T-helper 1 cell treated with Interleukin-12 subunit alpha and Interleukin-12 subunit beta and Interleukin-4 antibody, amounts not matched to agents 30 ng/mL and 1 ng/mL, for 36 hours (primary cell): ENCODE results near the gene TBL1X. TPM values are rescaled to one million over a fixed set of nuclear protein-coding genes. Genes with fewer than 3 reads are reported as not detected.

Experiments
- intact Hi-C: fragments of 100-400 bp; cut with micrococcal nuclease; formaldehyde crosslinking; loops from one replicate; pipeline ENCODE4 v1.15.1; 2024
- total RNA-seq: library from RNA; stranded (reverse); gene quantifications from 2 replicates; pipeline ENCODE4 v1.2.3, GENCODE V29; 2022

TBL1X gene
- total RNA-seq, 1 donor from 2014 or later, result 34.8 TPM

GRCh38 chrX:9619133-9619532, 154.3 kb downstream of the TBL1X start:
- intact Hi-C loops, result no loop called here

- intact Hi-C loops, result no loop called here
Measured at GRCh38 chrX:9619581-9619980, 154.7 kb downstream of the TBL1X start.

GRCh38 chrX:9622128-9622527, 157.3 kb downstream of the TBL1X start:
- intact Hi-C loops, result loop anchor here (5.0 kb wide), 1 partner anchor 1625 kb away; no protein-coding TSS in a partner anchor

GRCh38 chrX:9626379-9626778, 161.5 kb downstream of the TBL1X start:
- intact Hi-C loops, result no loop called here

- intact Hi-C loops, result no loop called here
Measured at GRCh38 chrX:9627922-9628321, 163.1 kb downstream of the TBL1X start.

GRCh38 chrX:9628779-9629493, 164.1 kb downstream of the TBL1X start:
- intact Hi-C loops, result no loop called here

- intact Hi-C loops, result no loop called here
Measured at GRCh38 chrX:9634551-9634950, 169.7 kb downstream of the TBL1X start.

GRCh38 chrX:9635368-9635767, 170.5 kb downstream of the TBL1X start:
- intact Hi-C loops, result no loop called here

- intact Hi-C loops, result no loop called here
Measured at GRCh38 chrX:9635803-9636202, 170.9 kb downstream of the TBL1X start.

- intact Hi-C loops, result no loop called here
Measured at GRCh38 chrX:9638871-9639270, 174.0 kb downstream of the TBL1X start.

GRCh38 chrX:9642270-9642995, 177.6 kb downstream of the TBL1X start:
- intact Hi-C loops, result no loop called here

- intact Hi-C loops, result loop anchor here (1.0 to 2.0 kb wide), 3 partner anchors 33 to 188 kb away; no protein-coding TSS in a partner anchor
Measured at GRCh38 chrX:9643807-9644206, 178.9 kb downstream of the TBL1X start.

- intact Hi-C loops, result loop anchor here (1.0 to 2.0 kb wide), 3 partner anchors 33 to 188 kb away; no protein-coding TSS in a partner anchor
Measured at GRCh38 chrX:9644335-9644734, 179.5 kb downstream of the TBL1X start.

- intact Hi-C loops, result no loop called here
Measured at GRCh38 chrX:9646471-9647224, 181.8 kb downstream of the TBL1X start.

- intact Hi-C loops, result no loop called here
Measured at GRCh38 chrX:9647431-9647830, 182.6 kb downstream of the TBL1X start.

GRCh38 chrX:9650091-9650490, 185.2 kb downstream of the TBL1X start:
- intact Hi-C loops, result no loop called here

GRCh38 chrX:9651737-9652136, 186.9 kb downstream of the TBL1X start:
- intact Hi-C loops, result no loop called here

- intact Hi-C loops, result no loop called here
Measured at GRCh38 chrX:9654929-9655328, 190.1 kb downstream of the TBL1X start.

GRCh38 chrX:9656277-9656676, 191.4 kb downstream of the TBL1X start:
- intact Hi-C loops, result no loop called here

- intact Hi-C loops, result no loop called here
Measured at GRCh38 chrX:9656871-9657270, 192.0 kb downstream of the TBL1X start.

- intact Hi-C loops, result no loop called here
Measured at GRCh38 chrX:9657590-9658256, 192.9 kb downstream of the TBL1X start.
